ENCODE results near the gene PACRG. TPM values are rescaled to one million over a fixed set of nuclear protein-coding genes. Genes with fewer than 3 reads are reported as not detected.

Gene PACRG
- total and polyA plus RNA-seq, 2 of the 8 experiments (the other 6 are each of a cell fraction or from before 2014, with no cell fraction given) = 0.44 to 0.54 TPM

GRCh38 chr6:163080228-163080627, 352.5 kb downstream of the PACRG start:
- H3K9ac ChIP-seq (replicated peaks in 1 of 4; ENCODE audit: extremely low read depth in 1 of 4, low read depth in 3 of 4, low read length in 3 of 4) = no peak overlapping the region
- H3K27ac ChIP-seq (ENCODE audit: low read depth, low read length) = no peak overlapping the region
- H2BK5ac ChIP-seq (ENCODE audit: low read depth, low read length) = no peak overlapping the region
- H3K14ac ChIP-seq (ENCODE audit: insufficient read length) = no peak overlapping the region
- no peak overlapping the region for H2AK5ac ChIP-seq (ENCODE audit: low read depth, low read length)
- H2BK12ac ChIP-seq (ENCODE audit: low read depth, low read length) = no peak overlapping the region
- H4K20me1 ChIP-seq (replicated peaks in 1 of 2; ENCODE audit: control insufficient read depth in 1 of 2, insufficient read depth in 2 of 2, low read length in 2 of 2) = no peaks in the 10 kb centered on the region
- no peak overlapping the region for H2BK20ac ChIP-seq (ENCODE audit: low read length)
- H4K8ac ChIP-seq (ENCODE audit: extremely low read depth, insufficient read depth, low read length) = no peak overlapping the region
- peaks cover 0 to 8% (median 3%) of the 10 kb centered on the region in 4 experiments; a peak in 5 of 7 replicates for H3K4me1 ChIP-seq (replicated peaks in 1 of 4; ENCODE audit: control insufficient read depth in 3 of 4, insufficient read depth in 4 of 4, low read length in 3 of 4)
- FAIRE-seq (no peak), DNase-seq (ENCODE audit: low read depth in 1 of 2, low spot score in 2 of 2) (no peak)
- H2BK120ac ChIP-seq (replicated peaks; ENCODE audit: low read depth, low read length) = no peak overlapping the region
- H3K23ac ChIP-seq (ENCODE audit: insufficient read length) = no peak overlapping the region
- ChIA-PET CTCF (ENCODE audit: partially characterized antibody) (no interaction called here), POLR2A (ENCODE audit: partially characterized antibody) (no interaction called here)
- H3K4ac ChIP-seq (replicated peaks; ENCODE audit: insufficient read length, low read depth, low read length) = no peak overlapping the region
- no peak overlapping the region for H4K91ac ChIP-seq (replicated peaks; ENCODE audit: insufficient read length, low read length)
- H4K5ac ChIP-seq (ENCODE audit: insufficient read length, low read depth, low read length) = no peak overlapping the region
- no peaks in the 10 kb centered on the region for H3K9me3 ChIP-seq (ENCODE audit: insufficient read depth in 2 of 2, low read depth in 1 of 2, low read length in 1 of 2)
- H3K18ac ChIP-seq (ENCODE audit: extremely low read depth, low read length) = no peak overlapping the region
- 80% methylated on average over 5 of the region's 5 CpGs; no CpG with 5 or more reads in 1 of the 2 experiments for WGBS, 2 experiments (ENCODE audit: extremely low coverage in 1 of 2, insufficient coverage in 1 of 2, insufficient read length in 1 of 2, insufficient replicate concordance in 2 of 2, low coverage in 1 of 2, low lambda C conversion rate in 2 of 2, missing lambda C conversion rate in 1 of 2)
- H3K56ac ChIP-seq (replicated peaks; ENCODE audit: insufficient read length, low read depth, low read length) = no peak overlapping the region
- H2AFZ ChIP-seq (ENCODE audit: low read length) = no peak overlapping the region
- no peaks in the 10 kb centered on the region for H3K36me3 ChIP-seq (ENCODE audit: control insufficient read depth in 2 of 4, insufficient read depth in 4 of 4, low read length in 3 of 4)
- H3K27me3 ChIP-seq (replicated peaks in 1 of 4; ENCODE audit: control insufficient read depth in 3 of 4, extremely low read depth in 1 of 4, insufficient read depth in 3 of 4, low read length in 3 of 4) = peaks cover 0 to 1% (median 0%) of the 10 kb centered on the region in 4 experiments; a peak in 2 of 7 replicates
- no peak overlapping the region for H3K4me3 ChIP-seq (ENCODE audit: extremely low read depth in 1 of 4, insufficient read depth in 2 of 4, low read depth in 3 of 4, low read length in 4 of 4)
- no peaks in the 10 kb centered on the region for H3K23me2 ChIP-seq (ENCODE audit: low read depth, low read length)
- no peak for TF ChIP-seq ASH2L (IDR thresholded peaks at IDR 0.05; ENCODE audit: low read length)
- TF ChIP-seq ATF2 (IDR thresholded peaks at IDR 0.05; ENCODE audit: low read length) = no peak
- no peak for TF ChIP-seq RBBP5 (IDR thresholded peaks at IDR 0.05; ENCODE audit: borderline replicate concordance, low read depth, low read length)
- TF ChIP-seq JUND (IDR thresholded peaks at IDR 0.05; ENCODE audit: low read length) = no peak
- TF ChIP-seq SRF (IDR thresholded peaks at IDR 0.05; ENCODE audit: low read depth, low read length) = no peak
- no peak for TF ChIP-seq RXRA (IDR thresholded peaks at IDR 0.05; ENCODE audit: insufficient read depth, low read depth, low read length)
- no peak for TF ChIP-seq YY1 (IDR thresholded peaks at IDR 0.05; ENCODE audit: low read depth, low read length)
- TF ChIP-seq RNF2 (IDR thresholded peaks at IDR 0.05; ENCODE audit: borderline replicate concordance, low read depth, low read length, missing control alignments, poor library complexity, severe bottlenecking) = no peak
- TF ChIP-seq TAF1 (IDR thresholded peaks at IDR 0.05; ENCODE audit: low read depth, low read length) = no peak
- no peaks in the 10 kb centered on the region for H3K79me1 ChIP-seq (ENCODE audit: low read depth, low read length)
- H2BK15ac ChIP-seq (ENCODE audit: low read length) = no peak overlapping the region
- no peaks in the 10 kb centered on the region for H3K79me2 ChIP-seq (ENCODE audit: control insufficient read depth in 1 of 2, insufficient read depth in 2 of 2, low read length in 2 of 2)
- no peak overlapping the region for H3K4me2 ChIP-seq (ENCODE audit: insufficient read depth in 1 of 2, low read depth in 2 of 2, low read length in 2 of 2)
